Measurements from ENCODE around the gene MRPL48. TPM values are rescaled to one million over a fixed set of nuclear protein-coding genes. Genes with fewer than 3 reads are reported as not detected.
A peak's percentile ranks its signal among the peaks of the same experiment; 100 is the strongest.

Gene MRPL48
- total RNA-seq, 2 experiments from 2014 or later: 49.2 to 53.5 TPM

DNA sequence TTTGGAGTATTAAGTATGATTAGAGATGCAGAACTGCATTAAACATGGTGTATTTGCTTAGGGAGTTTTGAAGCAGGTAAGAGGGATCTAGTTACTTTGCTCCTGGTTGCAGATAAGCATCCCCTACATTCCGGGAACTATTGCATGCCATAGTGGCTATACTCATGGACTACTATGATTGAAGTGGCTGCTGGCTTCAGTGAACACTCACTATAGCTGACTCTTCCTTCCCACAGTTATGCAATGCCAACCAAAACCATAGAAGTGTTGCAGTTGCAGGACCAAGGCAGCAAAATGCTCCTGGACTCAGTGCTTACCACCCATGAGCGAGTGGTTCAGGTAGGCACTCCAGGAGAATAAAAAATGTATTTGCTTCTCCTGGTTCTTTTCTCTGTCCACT lies 72.0 kb downstream of the MRPL48 start:
- H3K4me3 Mint-ChIP-seq: no peak overlapping the region
- H3K36me3 Mint-ChIP-seq (ENCODE audit: low read depth): peaks cover 22% of the 10 kb centered on the region
- DNase-seq: no peak
- intact Hi-C loops (cut with micrococcal nuclease): no loop called here
- no peaks in the 10 kb centered on the region for H3K27me3 Mint-ChIP-seq (ENCODE audit: low read depth)
- H3K9me3 Mint-ChIP-seq: no peaks in the 10 kb centered on the region
- no peaks in the 10 kb centered on the region for H3K4me1 Mint-ChIP-seq (ENCODE audit: low read depth)
- CTCF ChIA-PET: no interaction called here
- no peak overlapping the region for H3K27ac Mint-ChIP-seq

DNA sequence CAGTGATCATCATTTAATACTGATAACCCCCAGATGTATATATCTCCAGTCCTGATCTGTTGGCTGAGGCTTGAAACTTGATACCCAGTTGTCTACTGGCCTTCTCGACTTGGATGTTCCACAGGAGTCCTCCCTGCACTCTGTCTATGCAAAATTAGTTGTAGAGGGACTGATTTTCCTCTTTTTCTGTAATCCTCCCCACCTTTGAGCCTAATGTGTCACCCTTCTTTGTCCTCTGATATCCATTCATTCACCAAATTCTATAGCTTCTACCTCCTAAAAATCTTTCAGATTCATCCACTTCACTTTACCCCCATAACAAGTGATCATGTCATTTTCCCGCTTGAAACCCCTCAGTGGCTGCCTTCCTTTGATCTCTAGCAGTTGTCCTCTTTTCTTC lies 72.5 kb downstream of the MRPL48 start:
- intact Hi-C loops (cut with micrococcal nuclease): no loop called here
- Mint-ChIP-seq H3K27me3 (ENCODE audit: low read depth) (no peaks in the 10 kb centered on the region), H3K27ac (no peak overlapping the region), H3K4me3 (no peak overlapping the region), H3K36me3 (ENCODE audit: low read depth) (peaks cover 22% of the 10 kb centered on the region), H3K4me1 (ENCODE audit: low read depth) (no peaks in the 10 kb centered on the region), H3K9me3 (no peaks in the 10 kb centered on the region)
- DNase-seq: no peak
- CTCF ChIA-PET: no interaction called here

DNA sequence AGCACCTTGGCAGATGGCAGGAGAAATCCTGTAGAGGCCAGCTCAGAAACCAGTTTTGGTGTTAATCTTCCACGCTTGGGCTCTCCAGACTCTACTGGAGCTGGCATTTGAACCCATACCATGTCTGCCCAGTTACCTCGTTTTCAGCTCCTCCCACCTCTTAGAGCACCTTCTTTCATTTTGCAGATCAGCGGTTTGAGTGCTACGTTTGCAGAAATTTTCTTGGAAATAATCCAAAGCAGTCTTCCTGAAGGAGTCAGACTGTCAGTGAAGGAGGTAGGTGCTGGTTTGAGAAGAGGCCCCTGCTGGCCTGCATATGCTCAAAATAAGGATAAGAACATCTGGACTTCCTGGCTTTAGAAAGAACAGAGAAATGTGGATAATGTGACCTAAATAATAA lies 75.3 kb downstream of the MRPL48 start:
- CTCF ChIA-PET: interaction anchor here (1.5 kb wide), 1 partner anchor 115 kb away, joined by 3 read pairs; no protein-coding TSS in a partner anchor
- intact Hi-C loops (cut with micrococcal nuclease): no loop called here

DNA sequence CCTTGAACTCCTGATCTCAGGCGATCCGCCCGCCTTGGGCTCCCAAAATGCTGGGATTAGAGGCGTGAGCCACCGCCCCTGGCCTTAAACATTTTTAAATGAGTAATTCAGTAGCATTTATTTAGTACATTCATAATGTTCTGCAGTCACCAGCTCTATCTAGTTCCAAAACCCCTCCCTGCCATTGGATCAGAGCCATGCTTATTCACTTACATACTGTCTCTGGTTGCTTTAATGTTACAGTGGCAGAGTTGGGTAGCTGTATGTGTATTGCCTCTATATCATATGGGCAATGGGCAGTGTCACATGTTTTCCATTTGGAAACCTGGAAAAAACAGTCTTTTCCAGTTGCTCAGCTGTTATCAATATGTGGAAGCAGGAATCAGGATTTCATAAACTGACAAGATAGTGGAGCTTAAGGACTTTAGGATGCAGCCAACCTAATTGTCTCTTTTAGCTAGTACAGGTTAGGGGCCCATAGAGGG lies 78.5 kb downstream of the MRPL48 start:
- Mint-ChIP-seq H3K27ac (no peak overlapping the region), H3K36me3 (ENCODE audit: low read depth) (peaks cover 9% of the 10 kb centered on the region), H3K4me1 (ENCODE audit: low read depth) (peaks cover 2% of the 10 kb centered on the region), H3K9me3 (no peaks in the 10 kb centered on the region), H3K4me3 (no peak overlapping the region), H3K27me3 (ENCODE audit: low read depth) (no peaks in the 10 kb centered on the region)
- no peak for DNase-seq
- CTCF ChIA-PET: interaction anchor here (0.7 kb wide), 1 partner anchor 11 kb away, joined by 3 read pairs; the partner anchor contains the start of genes COA4 and PAAF1
- intact Hi-C loops (cut with micrococcal nuclease): no loop called here

More for the DNA sequence above, 75.3 kb downstream of the MRPL48 start:
- no peak for DNase-seq
- H3K4me1 Mint-ChIP-seq (ENCODE audit: low read depth): no peaks in the 10 kb centered on the region
- H3K9me3 Mint-ChIP-seq: no peaks in the 10 kb centered on the region
- no peak overlapping the region for H3K27ac Mint-ChIP-seq
- H3K36me3 Mint-ChIP-seq (ENCODE audit: low read depth): peaks cover 16% of the 10 kb centered on the region
- no peak overlapping the region for H3K4me3 Mint-ChIP-seq
- H3K27me3 Mint-ChIP-seq (ENCODE audit: low read depth): no peaks in the 10 kb centered on the region

DNA sequence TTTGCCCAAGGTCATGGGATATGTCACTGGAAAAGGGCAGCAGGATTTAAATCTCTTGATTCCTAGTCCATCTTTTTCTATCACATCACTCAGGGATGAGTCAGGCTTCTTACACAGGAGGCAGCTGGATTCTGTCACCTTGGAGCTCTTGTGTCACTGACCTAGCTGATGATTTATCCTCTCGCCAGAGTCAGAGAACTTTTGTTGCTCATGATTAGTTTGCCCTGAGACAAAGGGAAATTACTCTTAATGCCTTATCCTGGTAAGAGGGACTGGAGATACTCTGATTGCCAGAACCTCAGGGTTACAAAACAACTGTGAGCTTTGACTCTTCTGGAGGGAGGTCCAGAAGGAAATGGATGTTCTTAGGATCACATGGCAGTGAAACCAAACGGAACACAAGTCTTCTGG lies 78.9 kb downstream of the MRPL48 start:
- H3K27ac Mint-ChIP-seq: no peak overlapping the region
- intact Hi-C loops (cut with micrococcal nuclease): no loop called here
- H3K4me1 Mint-ChIP-seq (ENCODE audit: low read depth): peaks cover 2% of the 10 kb centered on the region
- CTCF ChIA-PET: interaction anchor here (0.7 kb wide), 1 partner anchor 11 kb away, joined by 3 read pairs; the partner anchor contains the start of genes COA4 and PAAF1
- H3K36me3 Mint-ChIP-seq (ENCODE audit: low read depth): peaks cover 8% of the 10 kb centered on the region
- H3K4me3 Mint-ChIP-seq: no peak overlapping the region
- H3K9me3 Mint-ChIP-seq: no peaks in the 10 kb centered on the region
- H3K27me3 Mint-ChIP-seq (ENCODE audit: low read depth): no peaks in the 10 kb centered on the region
- DNase-seq: no peak

DNA sequence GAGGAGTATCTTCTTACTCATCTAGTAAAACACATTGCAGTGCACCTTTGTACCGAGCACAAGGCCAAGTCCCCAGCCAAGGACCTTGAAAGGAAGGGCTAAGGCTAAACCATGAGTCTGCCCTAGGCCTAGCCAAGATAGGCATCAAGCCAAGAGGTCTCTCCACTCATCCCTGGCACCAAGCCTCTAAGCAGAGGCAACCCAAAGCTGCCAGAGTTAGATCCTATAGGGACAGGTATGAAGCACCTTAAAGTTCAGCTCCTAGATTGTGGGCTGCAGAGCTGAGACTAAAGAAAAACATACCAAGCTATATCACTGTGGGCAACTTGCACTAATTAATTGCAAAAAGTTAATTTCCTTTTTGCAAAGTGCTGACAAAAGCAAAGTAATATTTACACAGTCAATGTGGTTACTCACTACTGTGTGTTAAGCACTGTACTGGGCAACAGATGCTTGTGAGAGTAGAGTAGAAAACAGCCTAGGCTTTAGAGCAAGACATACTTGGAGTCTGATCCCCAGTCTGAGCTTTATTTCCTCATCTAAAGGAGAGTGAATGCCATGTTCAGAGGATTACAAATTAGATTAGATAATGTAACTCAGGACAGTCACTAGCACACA lies 81.8 kb downstream of the MRPL48 start:
- Mint-ChIP-seq H3K4me1 (ENCODE audit: low read depth) (peaks cover 14% of the 10 kb centered on the region), H3K4me3 (no peak overlapping the region), H3K9me3 (no peaks in the 10 kb centered on the region), H3K27ac (no peak overlapping the region), H3K36me3 (ENCODE audit: low read depth) (peaks cover 25% of the 10 kb centered on the region), H3K27me3 (ENCODE audit: low read depth) (no peaks in the 10 kb centered on the region)
- CTCF ChIA-PET: no interaction called here
- DNase-seq: no peak
- intact Hi-C loops (cut with micrococcal nuclease): no loop called here

DNA sequence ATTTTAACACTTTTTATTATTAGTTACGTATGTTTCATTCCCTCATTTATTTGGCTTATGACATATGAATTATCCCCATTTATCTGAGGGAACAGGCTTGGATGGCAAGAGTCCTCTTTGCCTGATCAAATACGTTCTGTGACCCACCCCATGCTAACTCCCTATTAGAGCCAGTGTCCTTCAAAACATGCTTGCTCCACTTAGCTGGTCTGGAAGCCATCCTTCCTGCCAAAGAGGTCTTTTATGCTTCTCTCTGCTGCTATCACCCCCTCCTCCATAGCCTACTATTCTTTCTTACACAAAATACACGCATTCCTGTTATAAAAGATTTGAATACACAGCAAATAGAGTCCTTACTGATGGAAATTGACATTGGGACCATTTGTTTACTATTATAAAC lies 82.6 kb downstream of the MRPL48 start:
- peak overlapping the region; percentile 8 for H3K27ac Mint-ChIP-seq
- CTCF ChIA-PET: no interaction called here
- intact Hi-C loops (cut with micrococcal nuclease): no loop called here
- no peaks in the 10 kb centered on the region for H3K27me3 Mint-ChIP-seq (ENCODE audit: low read depth)
- no peaks in the 10 kb centered on the region for H3K9me3 Mint-ChIP-seq
- no peak overlapping the region for H3K4me3 Mint-ChIP-seq
- peaks cover 22% of the 10 kb centered on the region for H3K4me1 Mint-ChIP-seq (ENCODE audit: low read depth)
- H3K36me3 Mint-ChIP-seq (ENCODE audit: low read depth): peaks cover 29% of the 10 kb centered on the region
- DNase-seq: no peak

DNA sequence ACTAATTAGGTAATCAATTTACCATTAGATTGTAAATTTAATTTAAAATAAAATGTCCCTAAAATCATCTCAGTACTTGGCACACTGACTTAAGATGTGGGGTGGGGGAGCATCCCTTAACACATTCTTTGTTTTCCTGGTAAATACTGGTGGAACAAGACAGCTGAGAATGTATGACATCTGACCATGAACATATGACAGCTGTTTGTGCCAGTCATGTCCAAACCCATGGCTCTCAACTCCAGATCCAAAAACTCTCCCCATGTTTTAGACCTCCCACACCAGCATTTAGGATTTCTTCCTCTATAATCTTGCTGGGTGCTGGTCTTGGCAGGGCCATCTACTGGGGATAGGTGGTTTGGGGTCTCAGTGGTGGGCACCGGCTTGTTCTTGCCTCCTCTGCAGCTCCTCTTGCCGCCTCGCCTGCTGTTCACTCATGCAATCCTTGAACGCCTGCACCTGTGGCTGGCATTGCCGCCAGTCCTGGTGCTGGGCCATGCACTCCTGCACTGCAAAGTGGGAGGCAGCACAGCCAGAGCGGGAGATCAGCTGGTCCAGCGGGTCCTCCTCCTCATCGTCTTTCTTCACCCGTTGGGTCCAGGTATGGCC lies 85.2 kb downstream of the MRPL48 start:
- Mint-ChIP-seq H3K36me3 (ENCODE audit: low read depth) (peaks cover 39% of the 10 kb centered on the region), H3K27ac (no peak overlapping the region), H3K4me1 (ENCODE audit: low read depth) (peaks cover 35% of the 10 kb centered on the region), H3K4me3 (no peak overlapping the region), H3K9me3 (no peaks in the 10 kb centered on the region), H3K27me3 (ENCODE audit: low read depth) (no peaks in the 10 kb centered on the region)
- intact Hi-C loops (cut with micrococcal nuclease): no loop called here
- CTCF ChIA-PET: interaction anchor here (0.6 kb wide), 1 partner anchor 470 kb away, joined by 4 read pairs; no protein-coding TSS in a partner anchor
- DNase-seq: no peak

DNA sequence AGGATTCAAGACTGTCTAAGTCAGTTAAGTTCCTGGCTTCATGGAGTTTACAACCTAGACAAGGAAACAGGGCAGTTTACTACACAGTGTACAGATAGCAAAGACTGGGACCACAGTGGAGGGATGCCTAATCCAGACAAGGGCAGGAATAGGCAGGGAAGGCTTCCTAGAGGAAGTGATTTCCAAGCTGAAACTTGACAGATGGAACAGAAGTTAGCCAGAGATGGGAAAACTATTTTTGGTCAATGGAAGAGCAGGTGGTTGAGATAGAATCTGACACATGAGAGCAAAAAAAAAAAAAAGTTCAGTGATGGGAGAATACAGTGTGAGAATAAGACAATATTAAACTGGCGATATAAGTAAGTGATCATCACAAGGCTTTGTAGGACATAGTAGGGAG lies 87.7 kb downstream of the MRPL48 start:
- Mint-ChIP-seq H3K4me1 (ENCODE audit: low read depth) (peaks cover 42% of the 10 kb centered on the region), H3K9me3 (no peaks in the 10 kb centered on the region), H3K36me3 (ENCODE audit: low read depth) (peaks cover 37% of the 10 kb centered on the region), H3K27ac (peak overlapping the region; percentile 92), H3K4me3 (peak overlapping the region; percentile 95), H3K27me3 (ENCODE audit: low read depth) (no peaks in the 10 kb centered on the region)
- no peak for DNase-seq
- intact Hi-C loops (cut with micrococcal nuclease): loop anchor here (5.0 kb wide), 1 partner anchor 498 kb away; the partner anchor contains the start of gene RELT
- CTCF ChIA-PET: no interaction called here

DNA sequence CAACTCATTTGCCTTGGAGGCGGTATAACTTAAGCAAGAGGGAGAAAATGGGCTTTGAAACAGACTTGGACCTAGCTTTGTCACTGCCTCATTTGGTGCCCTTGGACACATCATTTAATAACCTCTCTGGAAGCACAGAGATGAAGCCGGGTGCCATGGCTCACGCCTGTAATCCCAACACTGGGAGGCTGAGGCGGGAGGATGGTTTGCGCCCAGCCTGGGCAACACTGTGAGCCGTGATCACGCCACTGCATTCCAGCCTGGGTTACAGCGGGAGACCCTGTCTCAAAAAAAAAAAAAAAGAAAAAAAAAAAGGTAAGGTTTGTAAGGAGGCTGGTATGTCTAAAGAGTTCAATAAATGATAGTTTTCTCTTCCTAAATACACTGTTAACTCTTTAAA lies 88.2 kb downstream of the MRPL48 start:
- H3K27ac Mint-ChIP-seq: peak overlapping the region; percentile 92
- peak overlapping the region; percentile 95 for H3K4me3 Mint-ChIP-seq
- CTCF ChIA-PET: no interaction called here
- peaks cover 36% of the 10 kb centered on the region for H3K36me3 Mint-ChIP-seq (ENCODE audit: low read depth)
- no peaks in the 10 kb centered on the region for H3K27me3 Mint-ChIP-seq (ENCODE audit: low read depth)
- DNase-seq: no peak
- H3K4me1 Mint-ChIP-seq (ENCODE audit: low read depth): peaks cover 42% of the 10 kb centered on the region
- intact Hi-C loops (cut with micrococcal nuclease): loop anchor here (1.0 to 5.0 kb wide), 8 partner anchors 88 to 617 kb away; partner anchors contain the start of genes FAM168A, LIPT2, RAB6A and RELT
- no peaks in the 10 kb centered on the region for H3K9me3 Mint-ChIP-seq

DNA sequence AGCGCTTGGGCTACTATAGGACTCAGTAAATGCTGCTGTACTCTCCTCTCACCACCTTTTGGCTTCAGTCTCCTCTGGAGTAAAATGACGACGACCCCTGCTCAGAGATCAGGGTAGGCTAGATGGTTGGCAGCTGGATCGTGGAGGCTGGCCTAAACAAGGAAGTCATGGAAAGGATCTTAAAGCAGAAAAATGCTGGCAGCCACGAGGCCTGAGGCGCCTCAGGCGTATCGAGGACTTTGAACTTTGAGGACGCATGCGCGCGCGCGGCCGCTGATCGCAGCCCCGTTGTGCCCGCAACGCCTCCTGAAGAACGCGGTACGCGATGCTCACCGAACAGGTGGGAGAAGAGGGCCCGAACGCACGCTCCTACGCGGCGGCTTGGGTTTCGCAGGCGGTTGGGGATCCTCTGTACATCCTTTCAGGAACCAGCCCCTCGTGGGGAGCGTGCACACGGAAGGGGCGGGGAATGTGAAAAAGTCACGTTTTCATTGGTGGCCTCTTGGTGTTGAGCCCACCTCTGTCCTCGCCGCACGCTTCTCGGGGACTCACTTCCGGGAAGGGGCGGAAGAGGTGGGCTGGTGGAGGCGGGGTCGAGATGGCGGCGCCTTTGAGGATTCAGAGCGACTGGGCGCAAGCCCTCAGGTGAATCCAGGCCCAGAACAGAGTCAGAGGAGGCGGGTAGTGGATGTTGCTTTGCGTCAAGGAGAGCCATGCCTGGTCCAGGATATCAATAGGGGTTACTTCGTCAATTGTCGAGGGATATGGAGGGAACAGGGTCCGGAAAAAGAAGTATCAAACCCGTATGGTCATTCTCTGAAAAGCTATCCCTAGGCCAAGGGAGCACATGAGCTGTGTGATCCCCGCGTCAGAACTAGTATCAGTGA lies 89.0 kb downstream of the MRPL48 start, which contains the start of the genes COA4 and PAAF1:
Gene COA4, minus strand, starts transcription at position 423 of the 887 bp plus-strand sequence. CDS start 3,468 bp downstream, outside the sequence.
Gene PAAF1, plus strand, starts transcription at position 576 of the 887 bp plus-strand sequence. Its CDS starts 23 bp downstream, at position 599.
- H3K4me1 Mint-ChIP-seq (ENCODE audit: low read depth): peaks cover 42% of the 10 kb centered on the region
- CTCF ChIA-PET: interaction anchor here (0.6 to 1.9 kb wide), 3 partner anchors 10 to 251 kb away, joined by 3 to 8 read pairs (median 3); no protein-coding TSS in a partner anchor
- intact Hi-C loops (cut with micrococcal nuclease): loop anchor here (1.0 to 5.0 kb wide), 9 partner anchors 88 to 617 kb away; partner anchors contain the start of genes C2CD3, FAM168A, LIPT2 and PPME1
- peak; percentile 97 for DNase-seq
- H3K27me3 Mint-ChIP-seq (ENCODE audit: low read depth): no peaks in the 10 kb centered on the region
- H3K36me3 Mint-ChIP-seq (ENCODE audit: low read depth): peaks cover 34% of the 10 kb centered on the region
- peak within 1 kb of the TSS; percentile 95 for H3K4me3 Mint-ChIP-seq
- no peaks in the 10 kb centered on the region for H3K9me3 Mint-ChIP-seq
- H3K27ac Mint-ChIP-seq: peak within 1 kb of the TSS; percentile 92

DNA sequence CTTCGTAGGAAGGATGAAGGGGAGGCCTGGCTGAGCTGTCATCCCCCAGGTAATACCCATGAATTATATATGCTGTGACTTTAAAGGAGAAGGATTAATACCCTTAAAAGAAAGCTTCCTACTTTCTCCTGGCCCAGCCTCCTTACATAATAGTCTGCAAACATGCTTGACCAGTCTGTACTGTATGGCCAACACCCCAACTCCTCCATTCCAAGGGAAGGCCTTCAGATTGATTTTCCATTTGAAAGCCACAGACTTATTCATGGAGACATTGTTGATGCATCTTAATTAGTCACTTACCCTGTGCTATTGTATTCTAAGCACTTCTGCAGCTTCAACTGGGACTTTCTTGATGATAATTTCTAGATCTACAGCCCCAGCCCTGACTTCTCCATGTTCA lies 91.1 kb downstream of the MRPL48 start:
- intact Hi-C loops (cut with micrococcal nuclease): loop anchor here (5.0 kb wide), 1 partner anchor 501 kb away; the partner anchor contains the start of gene RELT
- no peak overlapping the region for H3K4me3 Mint-ChIP-seq
- H3K27ac Mint-ChIP-seq: no peak overlapping the region
- no peaks in the 10 kb centered on the region for H3K27me3 Mint-ChIP-seq (ENCODE audit: low read depth)
- no peaks in the 10 kb centered on the region for H3K9me3 Mint-ChIP-seq
- no peak for DNase-seq
- CTCF ChIA-PET: interaction anchor here (1.9 kb wide), 1 partner anchor 253 kb away, joined by 8 read pairs; no protein-coding TSS in a partner anchor
- peaks cover 21% of the 10 kb centered on the region for H3K36me3 Mint-ChIP-seq (ENCODE audit: low read depth)
- peaks cover 36% of the 10 kb centered on the region for H3K4me1 Mint-ChIP-seq (ENCODE audit: low read depth)
